Mammary epithelial cell (primary cell): Measurements from ENCODE around the gene PLEK.

Experiments
- EZH2 ChIP-seq: IDR thresholded peaks from 2 replicates; pipeline ENCODE4 v1.6.1; 2012; ENCODE audit warnings: low read length, inconsistent platforms, borderline replicate concordance
- TF ChIP-seq, protein P1 (sequence below), 2 donors: IDR thresholded peaks in 1 of 2; conservative IDR thresholded peaks in 1 of 2; 2 replicates each; pipeline ENCODE4 v1.5.1; 2011 to 2012; ENCODE audit warnings: inconsistent platforms in 2 of 2, low read length in 2 of 2, mild to moderate bottlenecking in 2 of 2, control low read depth in 1 of 2, low read depth in 1 of 2; ENCODE audit not compliant: insufficient read depth in 1 of 2; ENCODE audit errors: extremely low read depth in 1 of 2

DNA sequence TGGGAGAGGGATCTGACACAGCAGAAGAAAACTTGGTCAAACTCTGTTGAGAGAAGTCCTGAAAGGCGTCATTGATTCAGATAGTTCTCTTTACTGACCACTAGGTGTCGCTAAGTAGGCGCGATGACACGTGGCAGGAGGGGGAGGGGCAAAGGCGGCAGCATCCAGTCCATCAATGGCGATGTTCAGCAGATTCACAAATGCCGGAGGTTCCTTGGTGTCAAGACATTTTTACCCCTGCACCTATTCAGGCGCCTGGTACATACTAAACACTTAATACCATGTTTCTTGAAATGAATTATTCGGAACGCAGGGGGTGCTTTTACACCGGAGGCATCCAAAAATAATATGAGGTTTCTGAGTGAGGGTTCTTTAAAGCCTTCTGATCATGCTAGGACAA, 3.0 kb upstream of the PLEK start:
- TF ChIP-seq, protein P1, sequence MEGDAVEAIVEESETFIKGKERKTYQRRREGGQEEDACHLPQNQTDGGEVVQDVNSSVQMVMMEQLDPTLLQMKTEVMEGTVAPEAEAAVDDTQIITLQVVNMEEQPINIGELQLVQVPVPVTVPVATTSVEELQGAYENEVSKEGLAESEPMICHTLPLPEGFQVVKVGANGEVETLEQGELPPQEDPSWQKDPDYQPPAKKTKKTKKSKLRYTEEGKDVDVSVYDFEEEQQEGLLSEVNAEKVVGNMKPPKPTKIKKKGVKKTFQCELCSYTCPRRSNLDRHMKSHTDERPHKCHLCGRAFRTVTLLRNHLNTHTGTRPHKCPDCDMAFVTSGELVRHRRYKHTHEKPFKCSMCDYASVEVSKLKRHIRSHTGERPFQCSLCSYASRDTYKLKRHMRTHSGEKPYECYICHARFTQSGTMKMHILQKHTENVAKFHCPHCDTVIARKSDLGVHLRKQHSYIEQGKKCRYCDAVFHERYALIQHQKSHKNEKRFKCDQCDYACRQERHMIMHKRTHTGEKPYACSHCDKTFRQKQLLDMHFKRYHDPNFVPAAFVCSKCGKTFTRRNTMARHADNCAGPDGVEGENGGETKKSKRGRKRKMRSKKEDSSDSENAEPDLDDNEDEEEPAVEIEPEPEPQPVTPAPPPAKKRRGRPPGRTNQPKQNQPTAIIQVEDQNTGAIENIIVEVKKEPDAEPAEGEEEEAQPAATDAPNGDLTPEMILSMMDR (conservative IDR thresholded peaks at IDR 0.05 in 1 of 2, IDR thresholded peaks at IDR 0.05 in 1 of 2; ENCODE audit: extremely low read depth in 1 of 2, insufficient read depth in 1 of 2, low read depth in 1 of 2, low read length in 2 of 2): peak; percentile 84 to 85
- TF ChIP-seq EZH2: no peak
